ENCODE measurements around the gene TNRC18.
"Not testable (repeated sequence)": the region's sequence is repeated elsewhere in the genome, so short reads cannot be mapped to it uniquely, and the experiment has no call there.

Gene TNRC18

GRCh38 chr7:5374464-5374863 lies 49.2 kb downstream of the TNRC18 start:
- no peak for DNase-seq

DNA sequence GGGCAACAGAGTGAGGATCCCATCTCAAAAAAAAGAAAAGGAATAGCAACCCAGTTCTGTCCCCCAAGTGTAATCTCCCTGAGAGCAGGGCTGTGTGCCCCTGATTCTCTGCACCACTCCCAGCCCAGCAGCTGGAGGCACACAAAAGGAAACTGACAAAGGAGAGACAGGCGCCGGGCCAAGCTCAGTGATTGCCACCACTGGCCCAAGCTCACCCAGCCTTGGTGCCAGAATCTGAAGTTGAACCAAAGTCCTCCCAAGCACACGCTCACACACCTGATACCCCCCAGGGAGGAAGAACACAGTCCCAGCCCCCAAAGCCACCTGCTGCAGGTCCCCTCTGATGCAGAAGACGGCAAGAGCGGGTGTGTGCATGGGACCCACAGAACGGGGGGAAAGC lies 50.3 kb downstream of the TNRC18 start:
- no peak for DNase-seq

- DNase-seq, result no peak
Observed at GRCh38 chr7:5370454-5371353, 52.9 kb downstream of the TNRC18 start.

DNA sequence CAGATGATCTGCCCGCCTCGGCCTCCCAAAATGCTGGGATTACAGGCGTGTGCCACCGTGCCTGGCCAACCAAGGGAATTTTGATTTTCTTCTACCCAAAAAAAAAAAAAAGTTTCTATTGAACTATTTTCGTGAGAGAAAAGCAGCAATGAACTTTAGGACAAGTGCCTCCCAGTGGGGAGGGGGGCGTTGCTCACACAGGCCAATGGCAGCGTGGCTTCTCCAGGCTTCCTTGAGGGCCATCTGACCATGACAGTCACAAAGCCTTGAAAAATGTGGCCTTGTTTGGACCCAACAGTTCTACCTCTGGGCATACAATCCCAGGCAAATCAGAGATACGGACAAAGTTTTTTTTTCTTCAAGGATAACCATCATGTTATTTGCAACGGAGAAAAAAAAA lies 56.0 kb downstream of the TNRC18 start:
- no peak for DNase-seq

GRCh38 chr7:5365976-5366625 lies 57.5 kb downstream of the TNRC18 start:
- DNase-seq, result peak; percentile 52

DNA sequence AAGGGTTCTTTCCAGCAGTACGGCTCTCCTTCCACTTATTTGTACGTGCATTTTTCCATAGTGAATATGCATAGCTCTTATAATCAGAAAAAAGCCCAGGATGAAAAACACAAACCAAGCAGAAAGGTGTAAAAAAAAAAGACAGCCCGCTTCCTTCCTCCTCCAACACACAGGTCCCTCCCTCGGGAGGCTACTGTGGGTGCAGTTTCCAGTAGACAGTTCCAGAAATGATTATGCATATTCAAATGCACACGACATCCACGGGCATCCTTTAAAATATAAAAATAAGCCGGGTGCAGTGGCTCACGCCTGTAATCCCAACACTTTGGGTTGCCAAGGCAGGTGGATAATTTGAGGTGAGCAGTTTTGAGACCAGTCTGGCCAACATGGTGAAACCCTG lies 59.9 kb downstream of the TNRC18 start:
- DNase-seq, result no peak

GRCh38 chr7:5362466-5362865 lies 61.2 kb downstream of the TNRC18 start:
- DNase-seq, result peak; percentile 0

DNA sequence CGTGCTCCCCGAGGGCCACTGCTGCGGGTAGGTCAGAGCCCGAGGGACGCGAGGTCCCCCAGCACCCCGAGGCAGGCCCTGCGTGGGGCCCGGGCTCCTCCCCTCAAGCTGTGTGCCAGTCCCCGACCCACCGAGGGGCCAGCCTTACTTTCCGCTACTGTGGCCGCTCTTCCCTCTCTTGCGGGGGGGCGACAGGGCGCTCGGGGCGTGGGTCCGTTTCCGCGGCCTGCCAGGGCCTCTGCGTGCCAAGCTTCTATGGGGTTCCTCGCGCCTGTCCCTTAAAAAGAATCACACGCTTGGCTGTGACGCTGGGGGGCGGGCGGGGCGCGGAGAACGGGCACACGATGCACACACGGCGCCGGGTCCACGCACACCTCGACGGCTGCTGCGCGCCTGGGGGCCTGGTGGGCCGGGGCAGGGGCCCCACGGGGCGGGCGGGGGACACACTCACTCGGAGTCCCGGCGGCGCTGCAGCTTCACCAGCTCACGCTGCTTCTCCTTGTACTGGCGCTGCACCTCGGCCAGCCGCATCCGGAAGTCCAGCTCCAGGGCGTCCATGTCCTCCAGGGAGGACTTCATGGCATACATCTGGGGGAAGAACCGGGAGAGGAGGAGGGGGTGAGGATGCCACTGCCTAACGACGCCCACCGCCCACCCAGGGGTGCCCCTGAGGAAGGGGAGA lies 62.0 kb downstream of the TNRC18 start:
- DNase-seq, result no peak

DNA sequence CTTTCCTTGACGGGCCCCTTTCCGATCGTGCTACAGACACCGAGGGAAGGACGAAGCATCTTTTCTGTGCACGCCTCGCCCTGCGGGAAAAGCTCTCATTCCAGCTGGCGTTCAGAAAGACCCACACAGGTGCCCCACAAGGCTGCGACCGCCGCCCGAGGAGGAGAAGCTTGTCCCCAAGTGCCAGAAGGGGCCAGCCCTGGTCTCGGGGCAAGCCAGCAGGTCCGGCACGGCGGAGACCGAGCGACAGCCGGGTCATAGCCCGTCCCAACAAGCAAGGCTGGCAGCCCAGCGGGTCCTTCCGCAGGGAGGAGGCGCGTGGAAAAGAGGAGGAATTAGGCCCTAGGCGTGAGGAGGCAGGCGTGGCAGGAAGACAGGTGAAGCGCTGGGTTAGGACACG lies 62.7 kb downstream of the TNRC18 start:
- DNase-seq, result no peak

DNA sequence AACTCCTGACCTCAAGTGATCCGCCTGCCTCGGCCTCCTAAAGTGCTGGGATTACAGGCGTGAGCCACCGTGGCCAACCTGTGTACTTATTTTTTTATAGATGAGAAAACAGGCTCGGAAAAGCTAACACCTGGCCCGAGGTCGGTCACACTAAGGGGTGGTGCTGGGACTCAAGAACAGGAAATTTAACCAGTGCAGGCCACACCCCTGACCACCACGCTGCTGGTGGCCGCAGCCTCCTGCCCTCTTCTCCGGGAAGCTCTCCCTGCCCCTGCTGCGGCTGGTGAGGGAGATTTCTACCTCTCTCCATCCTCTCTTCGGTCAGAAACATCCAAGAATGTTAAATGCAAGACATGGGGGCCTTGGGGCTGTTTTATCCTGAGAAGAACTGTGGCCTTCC lies 63.2 kb downstream of the TNRC18 start:
- DNase-seq, result no peak

DNA sequence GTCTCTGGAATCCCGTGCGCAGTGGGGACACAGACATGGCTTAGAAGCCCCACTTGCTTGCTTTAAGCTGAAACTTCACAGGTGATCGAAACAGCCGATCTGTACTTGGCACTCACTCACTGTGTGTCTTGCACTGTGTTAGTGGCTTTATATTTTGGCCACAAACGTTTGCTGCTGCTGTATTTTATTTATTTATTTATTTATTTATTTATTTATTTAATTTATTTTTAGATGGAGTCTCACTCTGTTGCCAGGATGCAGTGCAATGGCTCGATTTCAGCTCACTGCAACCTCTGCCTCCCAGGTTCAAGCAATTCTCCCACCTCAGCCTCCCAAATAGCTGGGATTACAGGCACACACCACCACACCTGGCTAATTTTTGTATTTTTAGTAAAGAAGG lies 63.6 kb downstream of the TNRC18 start:
- DNase-seq, result not testable (repeated sequence)

GRCh38 chr7:5359344-5359743 lies 64.3 kb downstream of the TNRC18 start:
- DNase-seq, result no peak

DNA sequence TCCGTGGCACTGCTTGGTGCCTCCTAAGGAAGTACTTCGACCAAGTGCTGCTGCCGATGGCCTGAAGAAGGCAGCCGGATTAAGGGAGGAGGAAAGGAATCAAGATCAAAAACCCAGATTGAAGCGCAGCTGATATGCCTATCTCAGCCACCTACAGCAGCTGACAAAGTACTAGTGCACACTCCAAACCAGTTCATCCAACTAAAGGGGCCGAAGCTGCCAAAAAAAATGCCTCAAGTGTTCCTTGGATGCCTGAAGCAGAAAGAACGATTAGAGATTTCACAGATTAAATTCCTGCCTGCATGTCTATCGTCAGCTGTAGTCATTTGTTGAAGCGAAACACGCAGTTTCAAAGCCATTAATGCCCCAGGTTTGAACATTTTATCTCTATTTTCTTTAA lies 65.7 kb downstream of the TNRC18 start:
- no peak for DNase-seq

DNA sequence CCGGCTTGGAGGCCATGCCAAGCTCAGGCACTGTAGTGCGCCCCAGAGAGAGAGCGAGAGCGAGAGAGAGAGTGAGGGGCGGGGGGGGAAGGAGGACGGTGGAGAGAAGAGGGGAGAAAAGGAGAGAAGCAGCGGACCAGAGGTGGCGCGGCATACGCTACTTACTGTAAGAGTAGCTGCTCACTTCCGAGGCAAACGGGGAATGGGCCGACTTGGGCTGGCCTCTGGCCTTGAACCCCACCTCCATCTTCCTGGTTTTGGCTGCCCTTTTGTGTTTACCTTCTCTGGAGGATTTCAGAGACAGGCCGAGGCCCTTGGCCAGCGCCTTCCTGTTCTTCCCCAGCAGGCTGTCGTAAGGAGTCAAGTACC lies 66.9 kb downstream of the TNRC18 start:
- no peak for DNase-seq

- DNase-seq, result no peak
Observed at GRCh38 chr7:5354460-5355232, 69.0 kb downstream of the TNRC18 start.

DNA sequence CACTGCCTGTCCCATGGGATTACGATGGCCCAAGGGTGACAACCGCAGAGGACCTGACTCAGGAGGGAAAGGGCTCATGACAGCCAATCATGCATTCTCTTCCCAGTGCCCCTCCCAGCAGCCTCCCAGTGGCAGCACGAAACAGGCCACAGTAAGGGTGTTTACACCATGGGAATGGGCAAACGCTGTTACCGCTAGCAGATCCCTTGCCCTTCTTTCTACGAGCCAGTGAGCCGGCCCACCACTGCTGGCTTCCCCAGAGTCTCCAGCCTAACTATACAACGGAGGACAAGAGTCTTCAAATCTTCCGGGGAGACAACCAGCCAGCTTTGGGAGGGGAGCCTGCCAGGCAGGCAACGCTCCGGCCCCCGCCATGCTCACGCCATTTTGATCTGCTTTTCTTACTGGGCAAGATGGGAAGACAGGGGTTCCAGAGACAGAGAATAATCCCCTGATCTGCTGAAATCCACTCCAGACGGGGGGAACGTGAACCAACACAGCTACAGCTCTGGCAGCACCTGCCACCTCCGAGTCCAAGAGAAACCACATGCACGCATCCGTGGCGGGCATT lies 71.1 kb downstream of the TNRC18 start:
- no peak for DNase-seq

GRCh38 chr7:5351507-5352265 lies 71.9 kb downstream of the TNRC18 start:
- DNase-seq, result no peak

- DNase-seq, result no peak
Observed at GRCh38 chr7:5350600-5351385, 72.8 kb downstream of the TNRC18 start.

DNA sequence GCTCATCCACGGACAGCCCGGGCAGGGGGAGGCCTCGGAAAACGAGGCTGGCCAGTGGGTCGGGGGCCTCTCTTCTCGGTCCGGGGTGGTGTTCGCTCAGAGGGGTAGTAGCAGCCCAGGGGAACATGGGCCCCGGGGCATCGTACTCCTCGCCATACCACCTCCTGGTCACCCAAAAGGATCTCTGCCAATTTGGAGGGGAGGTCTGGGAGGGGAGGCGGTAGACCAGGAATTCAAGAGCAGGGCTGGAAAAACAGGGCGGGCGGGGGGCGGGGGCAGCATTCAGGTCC lies 73.5 kb downstream of the TNRC18 start:
- DNase-seq, result no peak

- DNase-seq, result no peak
Observed at GRCh38 chr7:5349437-5350173, 74.0 kb downstream of the TNRC18 start.

- no peak for DNase-seq
Observed at GRCh38 chr7:5349005-5349380, 74.6 kb downstream of the TNRC18 start.

Data from NCI-H1436 (cell line).